SH-SY5Y (cell line): ENCODE data around the gene ASAP2.

ENCODE experiments used
- GATA2 ChIP-seq: IDR thresholded peaks from 2 replicates; pipeline ENCODE4 v1.6.1; 2011; ENCODE audit warnings: mild to moderate bottlenecking, low read depth, low read length
- GATA3 ChIP-seq: IDR thresholded peaks from 2 replicates; pipeline ENCODE4 v1.6.1; 2011; ENCODE audit warnings: low read depth, mild to moderate bottlenecking, low read length, moderate library complexity

- TF ChIP-seq GATA2 = no peak
- TF ChIP-seq GATA3 = no peak
Observed at GRCh38 chr2:9377461-9378097, 171.0 kb downstream of the ASAP2 start.
